ENCODE data around the gene CYP2A7. TPM values are rescaled to one million over a fixed set of nuclear protein-coding genes. Genes with fewer than 3 reads are reported as not detected.

The CYP2A7 gene
- total RNA-seq, 1 donor, result not detected

Other genes starting within 250 kb of the CYP2A7 start
- 13.8 and 34.1 TPM in 2 replicates for gene NUMBL, start 191.6 kb downstream of the CYP2A7 start, total RNA-seq
- gene COQ8B, start 165.3 kb downstream of the CYP2A7 start, total RNA-seq, result 25.8 and 32.0 TPM in 2 replicates
- gene ITPKC, start 165.1 kb downstream of the CYP2A7 start, total RNA-seq, result 14.5 and 16.8 TPM in 2 replicates
- 0.64 and 0.86 TPM in 2 replicates for gene ACTMAP, start 131.8 kb downstream of the CYP2A7 start, total RNA-seq
- gene SNRPA, start 131.0 kb downstream of the CYP2A7 start, total RNA-seq, result 34.1 and 36.1 TPM in 2 replicates
- not detected in 2 replicates for gene MIA, start 106.7 kb downstream of the CYP2A7 start, total RNA-seq
- gene RAB4B, start 104.0 kb downstream of the CYP2A7 start, total RNA-seq, result 12.6 and 13.4 TPM in 2 replicates
- 70.8 and 76.0 TPM in 2 replicates for gene EGLN2, start 83.0 kb downstream of the CYP2A7 start, total RNA-seq
- gene CYP2A6, start 31.8 kb downstream of the CYP2A7 start, total RNA-seq, result not detected in 2 replicates
- not detected in 2 replicates for gene CYP2B6, start 109.1 kb upstream of the CYP2A7 start, total RNA-seq
- gene CYP2A13, start 206.2 kb upstream of the CYP2A7 start, total RNA-seq, result not detected in 2 replicates
- not detected in 2 replicates for gene CYP2F1, start 232.2 kb upstream of the CYP2A7 start, total RNA-seq

All from fibroblast of villous mesenchyme (primary cell).